ENCODE measurements around the gene CLDN15.
A peak's percentile ranks its signal among the peaks of the same experiment; 100 is the strongest.

CLDN15 gene

GRCh38 chr7:101243646-101244374 is 6.2 kb upstream of the CLDN15 start:
- no peak for DNase-seq

- DNase-seq = no peak
These were observed 4.1 kb upstream of the CLDN15 start for GRCh38 chr7:101241443-101242349.

- DNase-seq = no peak
These were observed 3.4 kb upstream of the CLDN15 start for GRCh38 chr7:101241015-101241363.

- DNase-seq = no peak
These were observed 2.8 kb upstream of the CLDN15 start for GRCh38 chr7:101240226-101241014.

GRCh38 chr7:101239951-101240220 is 2.3 kb upstream of the CLDN15 start:
- DNase-seq = no peak

- DNase-seq = no peak
These were observed 1.8 kb upstream of the CLDN15 start for GRCh38 chr7:101239191-101239950.

GRCh38 chr7:101238226-101239182 is 902 bp upstream of the CLDN15 start:
- no peak for DNase-seq

GRCh38 chr7:101236292-101236835 is 1.2 kb downstream of the CLDN15 start:
- DNase-seq = no peak

- no peak for DNase-seq
These were observed 2.1 kb downstream of the CLDN15 start for GRCh38 chr7:101235522-101235921.

- no peak for DNase-seq
These were observed 2.6 kb downstream of the CLDN15 start for GRCh38 chr7:101235050-101235449.

- no peak for DNase-seq
These were observed 3.0 kb downstream of the CLDN15 start for GRCh38 chr7:101234636-101235035.

- no peak for DNase-seq
These were observed 3.6 kb downstream of the CLDN15 start for GRCh38 chr7:101233907-101234547.

GRCh38 chr7:101232141-101232850 is 5.3 kb downstream of the CLDN15 start:
- peak; percentile 34 for DNase-seq

GRCh38 chr7:101231644-101232043 is 6.0 kb downstream of the CLDN15 start:
- DNase-seq = no peak

GRCh38 chr7:101226721-101227120 is 10.9 kb downstream of the CLDN15 start:
- no peak for DNase-seq

- DNase-seq = no peak
These were observed 12.0 kb downstream of the CLDN15 start for GRCh38 chr7:101225650-101226049.

- no peak for DNase-seq
These were observed 14.1 kb downstream of the CLDN15 start for GRCh38 chr7:101223528-101223927.

- no peak for DNase-seq
These were observed 15.2 kb downstream of the CLDN15 start for GRCh38 chr7:101222275-101222830.

GRCh38 chr7:101220295-101220694 is 17.3 kb downstream of the CLDN15 start:
- no peak for DNase-seq

Data from eye (tissue), 1 donor.